Lower leg skin (tissue), 4 donors: Measurements from ENCODE around the gene ERCC2. TPM values are rescaled to one million over a fixed set of nuclear protein-coding genes. Genes with fewer than 3 reads are reported as not detected.
"Not testable (repeated sequence)": the region's sequence is repeated elsewhere in the genome, so short reads cannot be mapped to it uniquely, and the experiment has no call there.

Experiments used
- DNase-seq, 2 donors: peaks; one replicate each; pipeline ENCODE4 v3.0.0-alpha.2; 2019; ENCODE audit warnings: low spot score in 2 of 2
- H3K4me3 ChIP-seq: fragments of 200-600 bp; sonication (generic); 2 replicates; pipeline ENCODE4 v1.5.1; 2017; ENCODE audit warnings: mild to moderate bottlenecking, low read depth; ENCODE audit not compliant: poor library complexity, severe bottlenecking
- CTCF ChIP-seq, 3 donors: fragments of 450-650 bp; IDR thresholded peaks; one replicate each; pipeline ENCODE4 v1.5.1; 2016; ENCODE audit warnings: antibody characterized with exemption in 3 of 3, mild to moderate bottlenecking in 3 of 3, moderate library complexity in 2 of 3
- POLR2A ChIP-seq, 2 donors: fragments of 450-650 bp; IDR thresholded peaks; one replicate each; pipeline ENCODE4 v1.6.1; 2016 to 2017; ENCODE audit warnings: antibody characterized with exemption in 2 of 2, mild to moderate bottlenecking in 1 of 2, moderate library complexity in 1 of 2
- WGBS, 2 donors: methylation state at CpG; one replicate each; pipeline ENCODE4 v1.1.5; 2018; 5-methylcytosine and 5-hydroxymethylcytosine counted together
- intact Hi-C: fragments of 100-400 bp; cut with DNase I; formaldehyde crosslinking; loops from one replicate; pipeline ENCODE4 v1.15.0; 2023; ENCODE audit warnings: low total_unique reads
- total RNA-seq, 4 donors: library from RNA; depleted of rRNA; stranded (reverse); fragments of >200 nt; gene quantifications; one replicate each; pipeline ENCODE4 v1.1.0, GENCODE V29; 2016

ERCC2 gene
- total RNA-seq, 4 donors from 2014 or later, result 8.5 to 22.4 (median 9.8) TPM

DNA sequence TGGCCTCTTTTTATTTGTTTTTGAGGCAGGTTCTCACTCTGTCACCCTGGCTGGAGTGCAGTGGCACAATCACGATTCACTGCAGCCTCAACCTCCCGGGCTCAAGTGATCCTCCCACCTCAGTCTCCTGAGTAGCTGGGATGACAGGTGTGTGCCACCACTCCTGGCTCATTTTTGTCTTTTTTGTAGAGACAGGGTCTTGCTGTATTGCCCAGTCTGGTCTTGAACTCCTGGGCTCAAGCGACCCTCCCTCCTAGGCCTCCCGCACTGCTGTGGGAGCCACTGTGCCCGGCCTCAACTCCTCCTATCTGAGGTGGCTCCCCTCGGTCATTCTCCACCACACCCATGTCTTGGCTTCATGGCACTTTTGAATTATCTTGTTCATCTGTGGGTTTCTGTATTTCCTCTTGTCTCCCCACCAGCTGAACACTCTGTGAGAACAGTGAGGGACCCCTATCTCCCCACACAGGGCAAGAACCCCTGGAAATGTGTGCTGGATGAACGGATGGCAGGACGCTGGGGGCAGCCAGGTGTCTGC, 55.6 kb downstream of the ERCC2 start:
- no peak for TF ChIP-seq CTCF (IDR thresholded peaks at IDR 0.05)
- TF ChIP-seq POLR2A (IDR thresholded peaks at IDR 0.05), result no peak
- WGBS, 2 donors, result 67 to 82% methylated on average over 8 of the region's 8 CpGs
- DNase-seq, result no peak
- no peak overlapping the region for H3K4me3 ChIP-seq
- intact Hi-C loops, result no loop called here

GRCh38 chr19:45312285-45312684, 58.1 kb downstream of the ERCC2 start:
- H3K4me3 ChIP-seq, intact Hi-C loops, DNase-seq: not testable (repeated sequence)
- WGBS, 2 donors, result 79 to 89% methylated on average over 14 of the region's 14 CpGs

- TF ChIP-seq CTCF (IDR thresholded peaks at IDR 0.05) (no peak), POLR2A (IDR thresholded peaks at IDR 0.05) (no peak)
- no peak overlapping the region for H3K4me3 ChIP-seq
- 19 to 27% methylated on average over 5 to 18 of the region's 18 CpGs for WGBS, 2 donors
- DNase-seq, result no peak
- intact Hi-C loops, result no loop called here
Observed at GRCh38 chr19:45311621-45312020, 58.8 kb downstream of the ERCC2 start.

GRCh38 chr19:45309322-45309721, 61.1 kb downstream of the ERCC2 start:
- DNase-seq, intact Hi-C loops, H3K4me3 ChIP-seq: not testable (repeated sequence)
- 92 to 93% methylated on average over 8 of the region's 8 CpGs for WGBS, 2 donors

GRCh38 chr19:45307361-45307760, 63.0 kb downstream of the ERCC2 start:
- no peak overlapping the region for H3K4me3 ChIP-seq
- intact Hi-C loops, result no loop called here
- DNase-seq, result no peak
- TF ChIP-seq CTCF (IDR thresholded peaks at IDR 0.05) (no peak), POLR2A (IDR thresholded peaks at IDR 0.05) (no peak)
- WGBS, 2 donors, result 87 to 88% methylated on average over 11 to 19 of the region's 19 CpGs

DNA sequence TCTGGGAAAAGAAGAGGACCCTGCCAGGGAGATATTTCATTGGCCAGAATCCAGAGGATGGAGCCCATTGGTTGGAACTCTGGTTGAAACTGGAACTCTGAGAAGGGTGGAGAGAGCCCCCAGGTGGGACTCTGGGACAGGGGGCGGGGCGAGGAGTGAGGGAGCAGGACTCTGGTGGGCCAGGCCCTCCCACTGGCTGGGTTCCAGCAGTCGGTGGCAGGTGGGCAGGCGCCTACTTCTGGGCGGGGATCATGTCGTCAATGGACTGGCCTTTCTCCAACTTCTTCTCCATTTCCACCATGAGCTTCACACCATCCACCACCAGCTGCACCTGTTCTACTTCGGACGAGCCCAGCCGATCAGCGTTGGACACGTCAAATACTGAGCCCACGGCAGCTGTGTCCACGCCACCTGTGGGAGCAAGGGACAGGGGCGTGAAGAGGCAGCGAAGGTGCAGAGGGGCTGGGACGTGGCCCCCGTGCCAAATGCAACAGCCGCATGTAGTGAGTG, 63.8 kb downstream of the ERCC2 start:
- no peak overlapping the region for H3K4me3 ChIP-seq
- TF ChIP-seq POLR2A (IDR thresholded peaks at IDR 0.05) (no peak), CTCF (IDR thresholded peaks at IDR 0.05) (no peak)
- WGBS, 2 donors, result 54 to 62% methylated on average over 18 of the region's 18 CpGs
- DNase-seq, result no peak
- intact Hi-C loops, result no loop called here

- TF ChIP-seq CTCF (IDR thresholded peaks at IDR 0.05), result no peak
- no peak for TF ChIP-seq POLR2A (IDR thresholded peaks at IDR 0.05)
Observed at GRCh38 chr19:45306040-45306439, 64.3 kb downstream of the ERCC2 start.

More at GRCh38 chr19:45306040-45306439, 64.3 kb downstream of the ERCC2 start:
- DNase-seq, result no peak
- intact Hi-C loops, result no loop called here
- no peak overlapping the region for H3K4me3 ChIP-seq
- WGBS, 2 donors, result 33 to 44% methylated on average over 9 of the region's 9 CpGs
